Neuronal stem cell (in vitro differentiated cells): Measurements from ENCODE around the gene TMEM51.

Experiments
- DNase-seq: peaks from one replicate; pipeline ENCODE4 v3.0.0-alpha.2; 2013; ENCODE audit warnings: low spot score
- H2AFZ ChIP-seq: one replicate; pipeline ENCODE4 v1.6.1; 2013; ENCODE audit warnings: mild to moderate bottlenecking, low read length, inconsistent platforms
- H2AK5ac ChIP-seq: 2 replicates; pipeline ENCODE4 v1.6.1; 2013; ENCODE audit warnings: low read depth, mild to moderate bottlenecking, inconsistent platforms, low read length, moderate library complexity, mixed read lengths
- H2BK120ac ChIP-seq: 2 replicates; pipeline ENCODE4 v1.6.1; 2013; ENCODE audit warnings: low read depth, mild to moderate bottlenecking, inconsistent platforms, low read length, moderate library complexity, mixed read lengths
- H2BK12ac ChIP-seq: one replicate; pipeline ENCODE4 v1.6.1; 2013; ENCODE audit warnings: low read length, inconsistent platforms
- H2BK15ac ChIP-seq: 2 replicates; pipeline ENCODE4 v1.6.1; 2013; ENCODE audit warnings: mild to moderate bottlenecking, low read length, inconsistent platforms, mixed read lengths
- H2BK5ac ChIP-seq: one replicate; pipeline ENCODE4 v1.6.1; 2013; ENCODE audit warnings: inconsistent platforms, mild to moderate bottlenecking, low read length, moderate library complexity
- H3K14ac ChIP-seq: one replicate; pipeline ENCODE4 v1.6.1; 2013; ENCODE audit warnings: low read length, inconsistent platforms
- H3K18ac ChIP-seq: 2 replicates; pipeline ENCODE4 v1.6.1; 2013; ENCODE audit warnings: low read length, inconsistent platforms
- H3K23ac ChIP-seq: 2 replicates; pipeline ENCODE4 v1.6.1; 2013; ENCODE audit warnings: low read depth, mild to moderate bottlenecking, mixed read lengths, low read length, inconsistent platforms; ENCODE audit not compliant: poor library complexity
- H3K27ac ChIP-seq: replicated peaks from 3 replicates; pipeline ENCODE4 v1.5.1; 2013; ENCODE audit warnings: low read length, inconsistent platforms
- H3K27me3 ChIP-seq, 3 experiments: 2 replicates each; pipeline ENCODE4 v1.6.1; 2013; ENCODE audit warnings: low read length in 3 of 3, mild to moderate bottlenecking in 2 of 3, inconsistent platforms in 1 of 3, low read depth in 1 of 3, mixed read lengths in 1 of 3, moderate library complexity in 1 of 3; ENCODE audit not compliant: control insufficient read depth in 3 of 3, insufficient read depth in 3 of 3
- H3K36me3 ChIP-seq, 2 donors: replicated peaks in 1 of 2; 2 replicates each; pipeline ENCODE4 v1.6.1; 2013; ENCODE audit warnings: low read length in 2 of 2; ENCODE audit not compliant: control insufficient read depth in 2 of 2, insufficient read depth in 2 of 2
- H3K4ac ChIP-seq: 2 replicates; pipeline ENCODE4 v1.6.1; 2013; ENCODE audit warnings: inconsistent platforms, mild to moderate bottlenecking, low read length, moderate library complexity
- H3K4me1 ChIP-seq, 2 donors: 1 replicate in 1 of 2; 2 replicates in 1 of 2; pipeline ENCODE4 v1.6.1; 2013; ENCODE audit warnings: low read length in 2 of 2, low read depth in 1 of 2; ENCODE audit not compliant: control insufficient read depth in 2 of 2, insufficient read depth in 1 of 2
- H3K4me2 ChIP-seq: one replicate; pipeline ENCODE4 v1.6.1; 2013; ENCODE audit warnings: mild to moderate bottlenecking, low read length, inconsistent platforms; ENCODE audit not compliant: insufficient read depth, poor library complexity, severe bottlenecking
- H3K4me3 ChIP-seq, 2 donors: 2 replicates each; pipeline ENCODE4 v1.5.1; 2013; ENCODE audit warnings: low read length in 2 of 2, mild to moderate bottlenecking in 2 of 2, inconsistent platforms in 1 of 2, moderate library complexity in 1 of 2
- H3K79me1 ChIP-seq: one replicate; pipeline ENCODE4 v1.6.1; 2013; ENCODE audit warnings: low read depth, mild to moderate bottlenecking, inconsistent platforms, low read length, moderate library complexity
- H3K9ac ChIP-seq: one replicate; pipeline ENCODE4 v1.6.1; 2013; ENCODE audit warnings: mild to moderate bottlenecking, low read depth, low read length, inconsistent platforms; ENCODE audit not compliant: poor library complexity
- H3K9me3 ChIP-seq, 2 donors: replicated peaks in 1 of 2; 2 replicates each; pipeline versions ENCODE3 to v1.6.1; 2013; ENCODE audit warnings: low read length in 2 of 2, mild to moderate bottlenecking in 2 of 2, inconsistent platforms in 1 of 2, low read depth in 1 of 2, mixed read lengths in 1 of 2, moderate library complexity in 1 of 2; ENCODE audit not compliant: control insufficient read depth in 2 of 2, insufficient read depth in 1 of 2
- H4K8ac ChIP-seq: one replicate; pipeline ENCODE4 v1.6.1; 2013; ENCODE audit warnings: low read depth, mild to moderate bottlenecking, inconsistent platforms, low read length, moderate library complexity
- H4K91ac ChIP-seq: one replicate; pipeline ENCODE4 v1.6.1; 2013; ENCODE audit warnings: low read length, low read depth, mild to moderate bottlenecking, inconsistent platforms; ENCODE audit not compliant: poor library complexity
- WGBS, 2 donors: extraction: QIAGEN DNeasy Blood & Tissue Kit; methylation state at CpG; one replicate each; pipeline ENCODE4 v1.1.7; 2013; ENCODE audit warnings: missing lambda C conversion rate in 2 of 2, mixed read lengths in 1 of 2; ENCODE audit not compliant: insufficient read length in 2 of 2, insufficient replicate concordance in 1 of 2; ENCODE audit errors: extremely low coverage in 2 of 2; 5-methylcytosine and 5-hydroxymethylcytosine counted together

The TMEM51 gene

DNA sequence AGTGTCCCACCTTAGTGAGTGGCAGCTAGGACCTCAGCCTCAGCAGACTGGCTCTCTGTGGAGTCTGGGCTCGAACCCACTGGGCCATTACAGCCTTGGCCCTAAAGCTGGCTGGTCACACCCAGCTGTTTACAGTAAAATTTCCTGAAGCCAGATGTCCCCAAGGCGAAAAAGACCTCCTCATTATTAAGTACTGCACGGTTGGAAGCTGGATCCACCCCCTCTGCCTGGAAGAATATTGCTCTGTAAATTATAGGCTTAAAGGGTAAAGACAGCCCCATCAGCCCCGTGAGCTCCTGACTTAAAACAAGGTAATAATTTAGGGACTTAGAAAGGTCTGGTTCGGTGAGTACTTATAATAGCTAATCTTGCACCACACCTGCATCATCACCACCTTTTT lies 30.3 kb upstream of the TMEM51 start:
- Histone ChIP-seq H3K4me3 (no peak overlapping the region), H2BK15ac (no peak overlapping the region), H3K27ac (no peak overlapping the region), H3K14ac (no peak overlapping the region), H4K91ac (no peak overlapping the region), H3K23ac (no peak overlapping the region), H3K9ac (no peak overlapping the region), H3K18ac (no peak overlapping the region), H3K27me3 (no peaks in the 10 kb centered on the region), H4K8ac (no peak overlapping the region), H2AK5ac (no peak overlapping the region), H2BK5ac (no peak overlapping the region), H3K36me3 (no peaks in the 10 kb centered on the region), H3K4ac (no peak overlapping the region), H2AFZ (no peak overlapping the region), H3K4me2 (no peak overlapping the region), H2BK12ac (no peak overlapping the region), H3K4me1 (no peaks in the 10 kb centered on the region), H3K79me1 (no peaks in the 10 kb centered on the region), H2BK120ac (no peak overlapping the region), H3K9me3 (no peaks in the 10 kb centered on the region)
- no peak for DNase-seq
- WGBS, 2 donors, result no CpG with 5 or more reads among the region's 5 CpGs

DNA sequence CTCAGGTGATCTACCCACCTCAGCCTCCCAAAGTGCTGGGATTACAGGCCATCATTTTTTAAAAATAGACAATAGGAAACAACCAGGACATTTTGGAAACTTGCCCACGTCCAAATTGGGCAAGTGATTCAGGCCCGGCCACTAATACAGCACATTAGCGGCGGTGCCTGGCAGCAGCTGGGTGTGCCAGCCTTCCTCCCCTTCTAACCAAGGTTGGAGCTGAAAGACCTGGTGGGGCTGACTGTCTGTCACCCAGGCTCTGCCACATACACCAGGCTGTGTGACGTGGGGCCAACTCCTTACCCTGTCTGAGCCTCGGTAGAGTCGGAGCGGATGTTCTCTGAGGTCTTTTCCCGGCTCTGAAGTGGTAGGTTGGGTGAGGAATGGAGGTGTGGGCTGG lies 29.6 kb upstream of the TMEM51 start:
- WGBS, 2 donors, result no CpG with 5 or more reads among the region's 9 CpGs
- no peak overlapping the region for H3K23ac ChIP-seq
- no peaks in the 10 kb centered on the region for H3K9me3 ChIP-seq
- H2AFZ ChIP-seq, result no peak overlapping the region
- no peak overlapping the region for H2BK15ac ChIP-seq
- peak overlapping the region; percentile 49 for H2BK12ac ChIP-seq
- no peak overlapping the region for H3K9ac ChIP-seq
- H3K36me3 ChIP-seq, result no peaks in the 10 kb centered on the region
- H3K14ac ChIP-seq, result no peak overlapping the region
- no peak overlapping the region for H3K4ac ChIP-seq
- H3K4me3 ChIP-seq, result no peak overlapping the region
- H2AK5ac ChIP-seq, result no peak overlapping the region
- no peak overlapping the region for H4K8ac ChIP-seq
- H3K79me1 ChIP-seq, result no peaks in the 10 kb centered on the region
- no peak overlapping the region for H2BK120ac ChIP-seq
- DNase-seq, result no peak
- no peak overlapping the region for H3K4me2 ChIP-seq
- no peak overlapping the region for H4K91ac ChIP-seq
- no peak overlapping the region for H3K27ac ChIP-seq
- H3K18ac ChIP-seq, result peak overlapping the region; percentile 72
- no peak overlapping the region for H2BK5ac ChIP-seq
- no peaks in the 10 kb centered on the region for H3K27me3 ChIP-seq
- H3K4me1 ChIP-seq, result no peaks in the 10 kb centered on the region

DNA sequence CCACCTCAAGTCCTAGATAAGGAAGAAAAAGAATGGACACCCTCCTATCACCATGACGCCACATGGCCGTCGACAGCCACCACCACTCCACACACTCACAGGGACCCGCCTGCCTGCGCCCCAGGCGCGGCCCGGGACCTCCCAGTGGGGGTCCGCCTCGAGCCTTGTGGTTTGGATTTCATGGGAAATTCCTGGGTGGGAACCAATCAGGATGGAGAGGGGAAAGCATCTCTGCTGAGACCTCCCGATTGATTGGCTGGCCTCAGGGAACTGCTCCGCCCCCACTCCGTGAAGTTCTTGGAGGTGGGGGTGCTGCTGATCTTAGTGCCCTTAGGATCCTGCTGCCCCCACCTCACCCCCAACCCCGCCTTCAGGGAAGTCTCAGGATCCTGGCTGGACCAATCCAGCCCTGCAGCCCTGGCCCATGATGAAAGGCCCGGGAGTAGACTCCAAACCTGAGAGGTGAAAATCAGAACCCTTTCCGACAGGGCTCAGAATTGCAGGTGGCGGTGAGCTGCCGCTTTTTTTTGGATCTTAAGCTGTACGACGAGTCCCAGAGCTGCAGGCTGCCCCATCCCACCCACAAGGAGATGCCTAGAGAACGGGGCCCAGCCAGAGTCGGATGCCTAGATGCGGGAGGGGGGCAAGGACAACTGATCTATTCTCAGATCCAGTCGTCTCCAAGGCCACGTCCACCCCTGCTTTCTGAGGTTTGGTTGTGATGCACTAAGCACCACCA lies 29.0 kb upstream of the TMEM51 start:
- no peaks in the 10 kb centered on the region for H3K27me3 ChIP-seq
- H2BK15ac ChIP-seq, result no peak overlapping the region
- H3K36me3 ChIP-seq, result no peaks in the 10 kb centered on the region

DNA sequence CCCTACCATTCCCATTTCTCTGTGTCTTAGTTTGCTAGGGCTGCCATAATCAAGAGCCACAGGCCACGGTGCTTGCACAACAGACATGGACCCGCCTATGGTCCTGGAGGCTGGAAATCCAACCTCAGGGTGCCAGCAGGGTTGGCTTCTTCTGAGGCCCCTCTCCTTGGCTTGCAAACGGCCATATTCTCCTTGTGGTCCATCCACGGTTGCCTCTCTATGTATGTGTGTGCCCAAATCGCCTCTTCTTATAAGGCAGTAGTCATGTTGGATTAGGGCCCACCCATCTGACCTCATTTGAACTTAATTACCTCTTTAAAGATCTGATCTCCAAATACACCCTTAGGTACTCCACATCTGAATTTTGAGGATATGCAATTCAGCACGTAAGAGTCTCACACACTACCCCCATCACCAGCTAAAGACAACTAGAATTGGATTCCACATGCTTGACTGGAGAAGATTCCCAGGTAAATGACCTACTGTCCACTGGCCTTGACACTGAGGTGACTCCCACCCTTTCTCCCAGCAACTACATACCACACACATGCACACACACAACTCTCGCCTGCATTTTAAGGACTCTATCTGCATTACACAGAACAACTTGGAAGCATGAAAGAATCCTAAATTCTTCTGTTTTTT lies 28.3 kb upstream of the TMEM51 start:
- no peak overlapping the region for H2BK120ac ChIP-seq
- no peaks in the 10 kb centered on the region for H3K79me1 ChIP-seq
- H4K8ac ChIP-seq, result no peak overlapping the region
- H3K27ac ChIP-seq, result no peak overlapping the region
- no peak overlapping the region for H3K4me3 ChIP-seq
- WGBS, 2 donors, result no CpG with 5 or more reads among the region's 7 CpGs
- H3K9me3 ChIP-seq, result peaks cover 0 to 4% of the 10 kb centered on the region in 2 donors
- no peaks in the 10 kb centered on the region for H3K27me3 ChIP-seq
- peak overlapping the region; percentile 5 for H3K9ac ChIP-seq
- no peak overlapping the region for H3K14ac ChIP-seq
- H2AK5ac ChIP-seq, result no peak overlapping the region
- no peaks in the 10 kb centered on the region for H3K36me3 ChIP-seq
- no peak overlapping the region for H3K18ac ChIP-seq
- DNase-seq, result no peak
- no peak overlapping the region for H2AFZ ChIP-seq
- H2BK12ac ChIP-seq, result no peak overlapping the region
- H2BK15ac ChIP-seq, result no peak overlapping the region
- no peak overlapping the region for H2BK5ac ChIP-seq
- no peak overlapping the region for H4K91ac ChIP-seq
- H3K23ac ChIP-seq, result no peak overlapping the region
- no peak overlapping the region for H3K4ac ChIP-seq
- H3K4me1 ChIP-seq, result no peaks in the 10 kb centered on the region
- H3K4me2 ChIP-seq, result no peak overlapping the region

More for the DNA sequence above, 29.0 kb upstream of the TMEM51 start:
- no peak overlapping the region for H3K4me3 ChIP-seq
- no peak overlapping the region for H3K4me2 ChIP-seq
- DNase-seq, result no peak
- H3K4ac ChIP-seq, result no peak overlapping the region
- no peak overlapping the region for H2BK12ac ChIP-seq
- peak overlapping the region; percentile 5 for H3K9ac ChIP-seq
- WGBS, 2 donors, result no CpG with 5 or more reads among the region's 25 CpGs
- no peak overlapping the region for H3K18ac ChIP-seq
- peaks cover 0 to under 1% of the 10 kb centered on the region in 2 donors for H3K9me3 ChIP-seq
- H3K23ac ChIP-seq, result no peak overlapping the region
- no peak overlapping the region for H3K14ac ChIP-seq
- H4K8ac ChIP-seq, result no peak overlapping the region
- no peaks in the 10 kb centered on the region for H3K79me1 ChIP-seq
- H4K91ac ChIP-seq, result no peak overlapping the region
- H2BK120ac ChIP-seq, result no peak overlapping the region
- no peak overlapping the region for H2AK5ac ChIP-seq
- H3K4me1 ChIP-seq, result no peaks in the 10 kb centered on the region
- no peak overlapping the region for H2BK5ac ChIP-seq
- no peak overlapping the region for H2AFZ ChIP-seq
- H3K27ac ChIP-seq, result no peak overlapping the region
